ENCODE results near the gene CSGALNACT2.

Gene CSGALNACT2

DNA sequence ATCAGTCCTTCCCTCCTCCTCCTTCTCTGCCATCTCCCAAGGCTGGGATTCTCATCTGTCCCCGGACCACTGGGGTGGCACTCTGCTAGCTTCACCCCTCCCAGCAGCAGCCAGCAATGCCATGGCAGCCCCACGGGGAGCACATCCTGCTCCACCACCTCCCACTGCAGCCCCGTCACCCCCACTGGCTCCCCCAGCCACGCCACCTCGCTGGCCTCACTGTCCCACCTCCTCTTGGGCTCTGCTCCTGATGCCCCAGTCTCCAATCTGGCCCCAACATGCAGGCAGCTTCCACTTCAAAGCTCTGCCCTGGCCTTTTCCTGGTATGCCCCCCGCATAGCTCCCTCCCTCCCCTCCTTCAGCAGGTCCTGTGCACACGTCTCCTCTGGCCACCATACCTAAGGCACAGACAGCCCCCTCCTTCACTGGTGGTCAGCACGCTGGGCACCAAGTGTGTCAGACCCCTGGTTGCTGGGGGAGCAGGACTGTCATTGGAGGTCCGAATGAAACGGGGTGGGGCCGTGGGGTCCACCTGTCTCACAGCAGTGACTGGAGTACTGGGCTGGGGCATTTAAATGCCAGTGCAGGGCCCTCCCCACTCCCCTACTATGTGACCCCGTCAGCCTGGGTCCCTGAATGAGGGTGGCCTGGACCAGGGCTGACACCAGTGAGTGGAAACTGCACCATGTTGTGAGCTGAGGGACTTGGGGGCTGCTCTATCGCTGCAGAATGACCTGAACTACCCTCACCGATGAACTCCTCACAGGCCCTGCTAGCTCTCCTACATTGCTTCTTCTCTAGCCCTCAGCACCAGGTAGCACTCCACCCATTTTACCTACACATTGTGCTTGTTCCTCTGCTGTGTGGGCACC lies 89.9 kb downstream of the CSGALNACT2 start:
- Histone ChIP-seq H3K9ac (ENCODE audit: low read depth, low read length) (no peak overlapping the region), H3K4me3 (ENCODE audit: low read depth, low read length) (peak overlapping the region; percentile 59), H3K9me3 (ENCODE audit: control insufficient read depth, insufficient read depth, low read length) (no peaks in the 10 kb centered on the region), H3K36me3 (ENCODE audit: control insufficient read depth, insufficient read depth, low read length) (no peaks in the 10 kb centered on the region), H3K27me3 (ENCODE audit: control insufficient read depth, insufficient read depth, low read length) (peaks cover 46% of the 10 kb centered on the region), H3K4me1 (ENCODE audit: control insufficient read depth, insufficient read depth, low read length) (peaks cover 5% of the 10 kb centered on the region)

DNA sequence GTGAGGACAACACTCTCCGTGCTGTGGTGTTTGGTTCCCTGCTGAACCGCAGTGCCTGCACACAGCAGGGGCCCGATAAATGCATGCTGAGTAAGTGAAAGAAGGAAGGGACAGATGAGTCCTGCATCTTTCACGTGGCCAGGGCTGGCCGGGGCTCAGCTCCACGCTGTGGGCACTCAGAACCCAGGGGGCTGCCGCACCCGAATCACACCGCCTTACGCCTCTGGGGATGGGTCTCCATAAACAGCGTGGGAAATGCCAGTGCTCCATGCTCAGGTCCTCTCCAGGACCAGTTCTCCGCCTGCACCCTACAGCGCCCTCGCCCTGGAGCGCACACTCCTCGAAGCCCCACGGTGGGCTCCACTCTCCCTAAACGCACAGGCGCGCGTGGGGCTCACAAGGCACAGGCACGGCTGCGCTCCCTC lies 90.5 kb downstream of the CSGALNACT2 start:
- peaks cover 5% of the 10 kb centered on the region for H3K4me1 ChIP-seq (ENCODE audit: control insufficient read depth, insufficient read depth, low read length)
- peaks cover 46% of the 10 kb centered on the region for H3K27me3 ChIP-seq (ENCODE audit: control insufficient read depth, insufficient read depth, low read length)
- no peaks in the 10 kb centered on the region for H3K9me3 ChIP-seq (ENCODE audit: control insufficient read depth, insufficient read depth, low read length)
- no peak overlapping the region for H3K9ac ChIP-seq (ENCODE audit: low read depth, low read length)
- H3K36me3 ChIP-seq (ENCODE audit: control insufficient read depth, insufficient read depth, low read length), result no peaks in the 10 kb centered on the region
- peak overlapping the region; percentile 59 for H3K4me3 ChIP-seq (ENCODE audit: low read depth, low read length)

DNA sequence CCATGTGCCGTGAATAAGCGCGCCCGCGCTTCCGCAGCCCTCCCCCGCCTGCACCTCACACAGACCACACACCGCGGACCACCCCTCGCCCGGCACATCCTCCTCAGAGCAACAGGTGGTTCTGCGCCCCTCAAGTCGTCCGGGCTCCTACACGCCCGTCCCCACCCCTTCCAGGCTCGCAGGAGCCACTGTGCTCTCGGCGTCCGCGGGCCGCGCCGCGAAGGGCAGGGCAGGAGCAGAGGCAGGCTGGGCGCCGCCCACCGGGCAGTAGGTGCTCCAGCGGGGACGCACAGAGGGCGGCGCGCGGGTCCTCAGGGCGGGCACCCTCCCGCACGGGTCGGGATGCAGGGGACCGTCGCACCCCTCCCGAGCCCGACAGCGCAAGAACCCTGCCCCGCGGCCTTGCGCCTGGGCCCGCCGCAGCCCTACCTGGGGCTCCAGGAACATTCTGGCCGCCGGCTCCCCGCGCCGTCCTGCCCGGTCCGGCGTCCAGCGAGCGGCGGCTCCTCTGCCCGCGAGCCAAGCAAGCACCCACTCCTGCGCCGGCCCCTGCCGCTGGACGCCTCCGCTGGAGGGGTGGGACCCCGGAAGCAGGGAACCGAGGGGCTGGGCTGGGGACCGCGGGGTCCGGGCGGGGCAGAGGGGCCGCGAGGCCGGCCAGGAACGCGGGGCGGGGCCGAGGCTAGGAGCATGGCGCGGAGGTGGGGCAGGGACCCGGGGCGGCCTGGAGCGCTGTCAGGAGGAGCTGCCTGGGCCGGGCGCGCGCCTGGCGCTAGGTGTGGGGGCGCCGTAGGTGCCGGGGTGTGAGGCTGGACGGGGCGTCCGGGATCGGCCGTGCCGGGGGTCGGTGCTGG lies 91.2 kb downstream of the CSGALNACT2 start:
- Histone ChIP-seq H3K27me3 (ENCODE audit: control insufficient read depth, insufficient read depth, low read length) (peaks cover 46% of the 10 kb centered on the region), H3K9ac (ENCODE audit: low read depth, low read length) (no peak overlapping the region), H3K9me3 (ENCODE audit: control insufficient read depth, insufficient read depth, low read length) (no peaks in the 10 kb centered on the region), H3K4me3 (ENCODE audit: low read depth, low read length) (peak overlapping the region; percentile 59), H3K36me3 (ENCODE audit: control insufficient read depth, insufficient read depth, low read length) (no peaks in the 10 kb centered on the region), H3K4me1 (ENCODE audit: control insufficient read depth, insufficient read depth, low read length) (peaks cover 5% of the 10 kb centered on the region)

DNA sequence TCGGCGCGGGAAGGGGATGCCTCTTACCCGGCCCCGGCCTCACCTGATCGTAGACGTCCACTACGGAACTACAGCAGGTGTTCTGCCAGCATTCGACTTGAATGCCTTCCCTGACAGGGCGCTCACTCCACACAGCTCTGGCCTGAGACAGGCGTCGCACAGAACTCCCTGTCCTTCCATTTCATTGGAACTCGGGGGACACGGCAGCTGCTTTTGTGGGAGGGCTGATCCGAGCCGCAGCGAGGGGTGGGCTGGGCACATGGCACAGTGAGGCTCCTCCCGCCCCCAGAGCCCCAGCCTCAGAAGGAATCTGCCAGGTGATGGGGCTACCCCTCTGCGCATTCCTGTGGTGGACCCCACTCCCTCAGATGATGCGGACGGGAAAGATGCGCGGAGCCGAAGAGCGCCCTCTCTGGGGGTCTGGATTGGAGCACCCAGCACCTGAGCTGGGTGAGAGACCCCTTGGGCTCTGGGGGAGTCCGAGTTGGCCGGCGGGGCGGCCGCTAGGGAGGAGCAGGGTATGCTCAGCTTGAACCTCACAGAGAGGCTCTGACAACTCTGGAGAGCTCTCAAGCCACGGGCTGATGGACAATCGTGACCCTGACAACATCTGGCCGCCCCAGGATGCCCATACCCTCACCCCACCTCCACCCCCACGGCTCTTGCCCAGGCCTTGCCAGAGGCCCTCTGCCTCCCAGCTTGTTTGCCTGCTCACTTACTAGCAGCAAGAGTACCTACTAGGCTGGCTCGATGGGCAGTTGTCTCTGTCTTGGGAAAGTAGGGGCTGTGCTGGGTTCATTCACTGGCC lies 92.1 kb downstream of the CSGALNACT2 start:
- Histone ChIP-seq H3K36me3 (ENCODE audit: control insufficient read depth, insufficient read depth, low read length) (no peaks in the 10 kb centered on the region), H3K4me3 (ENCODE audit: low read depth, low read length) (peak overlapping the region; percentile 59), H3K27me3 (ENCODE audit: control insufficient read depth, insufficient read depth, low read length) (peaks cover 46% of the 10 kb centered on the region), H3K9me3 (ENCODE audit: control insufficient read depth, insufficient read depth, low read length) (no peaks in the 10 kb centered on the region), H3K9ac (ENCODE audit: low read depth, low read length) (no peak overlapping the region), H3K4me1 (ENCODE audit: control insufficient read depth, insufficient read depth, low read length) (peaks cover 5% of the 10 kb centered on the region)

DNA sequence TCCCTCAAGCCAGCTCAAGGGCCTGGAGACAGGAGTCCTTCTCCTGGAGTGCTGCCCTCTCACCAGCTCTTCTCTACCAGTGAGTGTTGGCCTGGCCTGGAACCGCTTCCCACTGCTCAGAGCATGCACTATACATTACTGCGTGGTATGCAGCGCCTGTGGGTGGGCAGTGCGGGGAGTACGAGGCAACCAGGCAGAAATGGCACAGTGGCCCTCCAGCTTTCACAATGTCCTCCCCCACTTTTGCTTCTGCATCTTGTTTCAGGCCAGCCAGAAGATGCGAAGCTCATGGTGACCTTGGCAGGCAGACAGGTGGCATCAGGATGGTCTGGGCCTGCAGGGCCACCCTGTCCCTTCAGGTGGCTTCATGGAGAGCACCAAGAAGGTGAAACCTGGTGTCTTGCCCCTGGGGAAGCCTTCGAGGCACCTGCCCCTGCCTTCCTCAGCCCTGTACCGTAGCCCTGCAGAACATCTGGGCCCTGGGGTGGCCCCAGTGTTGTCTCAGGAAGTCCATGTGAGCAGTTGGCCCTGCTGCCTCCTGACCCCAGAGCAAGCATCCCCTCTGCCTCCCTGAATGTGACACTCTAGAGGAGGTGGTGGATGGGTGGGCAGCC lies 92.8 kb downstream of the CSGALNACT2 start:
- Histone ChIP-seq H3K27me3 (ENCODE audit: control insufficient read depth, insufficient read depth, low read length) (peaks cover 46% of the 10 kb centered on the region), H3K9me3 (ENCODE audit: control insufficient read depth, insufficient read depth, low read length) (no peaks in the 10 kb centered on the region), H3K4me3 (ENCODE audit: low read depth, low read length) (no peak overlapping the region), H3K4me1 (ENCODE audit: control insufficient read depth, insufficient read depth, low read length) (peaks cover 5% of the 10 kb centered on the region), H3K9ac (ENCODE audit: low read depth, low read length) (no peak overlapping the region), H3K36me3 (ENCODE audit: control insufficient read depth, insufficient read depth, low read length) (no peaks in the 10 kb centered on the region)

DNA sequence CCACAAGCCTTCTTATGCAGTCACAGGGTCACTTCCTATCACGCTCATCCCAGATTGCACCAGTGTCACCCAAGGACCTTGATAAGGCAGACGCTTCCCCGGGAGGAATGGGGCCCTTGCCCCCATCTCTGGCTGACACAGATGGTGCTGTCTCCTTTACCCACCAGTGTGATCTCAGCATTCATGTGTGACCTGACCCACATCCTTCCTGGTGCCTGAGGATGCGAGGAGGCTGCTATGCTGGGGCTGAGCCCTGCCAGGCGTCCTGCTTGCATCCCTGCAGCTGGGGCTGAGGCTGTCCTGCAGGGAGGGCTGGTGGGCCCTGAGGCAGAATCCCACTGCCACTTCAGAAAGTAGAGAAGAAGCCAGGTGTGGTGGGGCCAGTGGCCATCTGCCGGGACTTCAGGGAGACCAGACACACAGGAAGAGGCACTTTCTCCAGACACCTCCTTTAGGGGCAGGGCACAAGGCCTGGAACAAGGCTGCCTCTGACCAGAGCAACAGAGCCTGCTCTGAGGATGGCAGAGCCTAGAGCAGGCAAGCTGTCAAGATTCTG lies 93.4 kb downstream of the CSGALNACT2 start:
- no peak overlapping the region for H3K9ac ChIP-seq (ENCODE audit: low read depth, low read length)
- no peaks in the 10 kb centered on the region for H3K9me3 ChIP-seq (ENCODE audit: control insufficient read depth, insufficient read depth, low read length)
- H3K4me3 ChIP-seq (ENCODE audit: low read depth, low read length), result no peak overlapping the region
- peaks cover 5% of the 10 kb centered on the region for H3K4me1 ChIP-seq (ENCODE audit: control insufficient read depth, insufficient read depth, low read length)
- H3K36me3 ChIP-seq (ENCODE audit: control insufficient read depth, insufficient read depth, low read length), result no peaks in the 10 kb centered on the region
- peaks cover 46% of the 10 kb centered on the region for H3K27me3 ChIP-seq (ENCODE audit: control insufficient read depth, insufficient read depth, low read length)

DNA sequence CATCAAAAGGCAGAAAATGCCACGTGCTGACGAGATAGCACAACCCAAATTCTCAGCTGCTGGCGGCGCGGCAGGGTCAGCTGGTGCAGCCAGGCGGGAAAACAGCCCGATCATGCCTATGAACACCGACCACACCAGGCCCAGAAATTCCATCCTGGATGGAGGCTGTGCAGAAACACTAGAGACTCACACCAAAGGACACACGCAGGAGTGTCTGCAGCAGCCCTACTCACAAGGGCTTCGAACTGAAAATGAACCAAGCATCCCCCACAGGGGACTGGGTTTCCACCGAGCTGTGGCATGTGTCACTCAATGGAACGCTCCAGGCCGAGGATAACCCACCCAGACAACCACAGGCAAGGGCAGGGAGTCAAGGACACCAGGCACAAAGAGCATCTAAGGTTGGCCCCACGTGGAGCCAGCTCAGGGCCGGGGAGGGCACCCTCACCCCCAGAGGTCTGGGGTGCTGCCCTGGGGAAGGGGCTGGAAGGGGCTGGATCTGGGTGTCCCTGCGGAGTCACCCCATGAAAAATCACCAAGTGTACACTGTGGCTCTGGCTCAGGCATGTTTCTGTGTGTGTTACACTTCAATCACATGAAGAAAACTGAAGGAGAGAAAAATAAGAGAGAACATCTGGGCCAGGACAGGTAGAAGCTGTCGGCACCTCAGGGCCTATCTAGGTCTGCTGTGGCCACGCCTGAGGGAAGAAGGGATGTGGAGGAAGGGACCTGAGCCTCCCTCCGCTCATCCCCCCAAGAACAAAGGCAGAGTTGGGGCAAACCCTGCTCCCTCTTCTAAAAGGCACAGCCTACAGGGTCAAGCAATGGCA lies 95.6 kb downstream of the CSGALNACT2 start:
- H3K27me3 ChIP-seq (ENCODE audit: control insufficient read depth, insufficient read depth, low read length), result peaks cover 25% of the 10 kb centered on the region

DNA sequence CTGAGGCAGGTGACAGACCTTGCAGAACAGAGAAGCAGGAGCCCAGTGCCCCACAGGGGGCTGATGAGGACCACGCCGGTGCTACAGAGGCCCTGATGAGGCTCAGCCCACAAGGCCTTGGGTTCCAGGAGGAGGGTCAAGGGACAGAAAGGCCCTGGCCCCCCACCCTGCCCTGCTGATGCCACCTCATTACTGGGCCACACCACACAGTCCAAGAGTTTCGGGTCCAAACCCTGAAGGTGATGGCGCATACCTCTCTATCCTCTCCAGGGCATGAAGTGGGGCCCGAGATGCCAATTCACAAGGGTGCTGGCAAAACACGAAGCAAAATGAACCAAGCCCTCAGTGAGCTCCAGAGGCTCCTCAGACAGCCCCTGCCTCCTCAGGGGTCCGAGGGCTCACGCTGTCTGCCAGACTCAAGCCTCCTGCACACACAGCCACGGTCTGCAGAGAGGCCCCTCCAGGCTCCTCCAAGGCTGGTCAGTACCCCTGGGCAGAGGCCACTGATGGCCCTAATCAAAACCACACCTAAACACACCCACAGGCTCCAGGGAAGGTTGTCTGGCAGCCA lies 96.3 kb downstream of the CSGALNACT2 start:
- Histone ChIP-seq H3K36me3 (ENCODE audit: control insufficient read depth, insufficient read depth, low read length) (no peaks in the 10 kb centered on the region), H3K27me3 (ENCODE audit: control insufficient read depth, insufficient read depth, low read length) (peaks cover 20% of the 10 kb centered on the region)

More for the DNA sequence above, 95.6 kb downstream of the CSGALNACT2 start:
- Histone ChIP-seq H3K4me1 (ENCODE audit: control insufficient read depth, insufficient read depth, low read length) (peaks cover 2% of the 10 kb centered on the region), H3K4me3 (ENCODE audit: low read depth, low read length) (no peak overlapping the region), H3K9me3 (ENCODE audit: control insufficient read depth, insufficient read depth, low read length) (no peaks in the 10 kb centered on the region), H3K9ac (ENCODE audit: low read depth, low read length) (no peak overlapping the region), H3K36me3 (ENCODE audit: control insufficient read depth, insufficient read depth, low read length) (no peaks in the 10 kb centered on the region)

More for the DNA sequence above, 96.3 kb downstream of the CSGALNACT2 start:
- no peaks in the 10 kb centered on the region for H3K9me3 ChIP-seq (ENCODE audit: control insufficient read depth, insufficient read depth, low read length)
- H3K9ac ChIP-seq (ENCODE audit: low read depth, low read length), result no peak overlapping the region
- peaks cover 2% of the 10 kb centered on the region for H3K4me1 ChIP-seq (ENCODE audit: control insufficient read depth, insufficient read depth, low read length)
- no peak overlapping the region for H3K4me3 ChIP-seq (ENCODE audit: low read depth, low read length)
